Breast epithelium (tissue), 3 donors: ENCODE data around the gene LRRC4C.

Experiments
- POLR2A ChIP-seq: fragments of 450-650 bp; IDR thresholded peaks from one replicate; pipeline ENCODE4 v1.6.1; 2016; ENCODE audit warnings: antibody characterized with exemption, mild to moderate bottlenecking, moderate library complexity
- TF ChIP-seq, protein P1 (sequence below), 3 donors: fragments of 450-650 bp; IDR thresholded peaks; one replicate each; pipeline ENCODE4 v1.5.1; 2016 to 2017; ENCODE audit warnings: antibody characterized with exemption in 3 of 3, mild to moderate bottlenecking in 3 of 3, moderate library complexity in 3 of 3

GRCh38 chr11:40506226-40506625 lies 953.2 kb downstream of the LRRC4C start:
- TF ChIP-seq POLR2A, result no peak
- TF ChIP-seq, protein P1, sequence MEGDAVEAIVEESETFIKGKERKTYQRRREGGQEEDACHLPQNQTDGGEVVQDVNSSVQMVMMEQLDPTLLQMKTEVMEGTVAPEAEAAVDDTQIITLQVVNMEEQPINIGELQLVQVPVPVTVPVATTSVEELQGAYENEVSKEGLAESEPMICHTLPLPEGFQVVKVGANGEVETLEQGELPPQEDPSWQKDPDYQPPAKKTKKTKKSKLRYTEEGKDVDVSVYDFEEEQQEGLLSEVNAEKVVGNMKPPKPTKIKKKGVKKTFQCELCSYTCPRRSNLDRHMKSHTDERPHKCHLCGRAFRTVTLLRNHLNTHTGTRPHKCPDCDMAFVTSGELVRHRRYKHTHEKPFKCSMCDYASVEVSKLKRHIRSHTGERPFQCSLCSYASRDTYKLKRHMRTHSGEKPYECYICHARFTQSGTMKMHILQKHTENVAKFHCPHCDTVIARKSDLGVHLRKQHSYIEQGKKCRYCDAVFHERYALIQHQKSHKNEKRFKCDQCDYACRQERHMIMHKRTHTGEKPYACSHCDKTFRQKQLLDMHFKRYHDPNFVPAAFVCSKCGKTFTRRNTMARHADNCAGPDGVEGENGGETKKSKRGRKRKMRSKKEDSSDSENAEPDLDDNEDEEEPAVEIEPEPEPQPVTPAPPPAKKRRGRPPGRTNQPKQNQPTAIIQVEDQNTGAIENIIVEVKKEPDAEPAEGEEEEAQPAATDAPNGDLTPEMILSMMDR (IDR thresholded peaks at IDR 0.05), result no peak
